Stimulated activated effector memory CD8-positive, alpha-beta T cell treated with anti-CD3 and anti-CD28 coated beads, Interleukin-12 subunit alpha, Interleukin-12 subunit beta, amount 100 ng/mL, for 72 hours (primary cell): ENCODE measurements around the gene CST5.
"Not testable (repeated sequence)": the region's sequence is repeated elsewhere in the genome, so short reads cannot be mapped to it uniquely, and the experiment has no call there.

ENCODE experiments used
- ATAC-seq: fragments of 150-1000 bp; cut with Tn5 transposase; 2 replicates; pipeline ENCODE4 v1.10.0; 2021
- DNase-seq, 2 donors: peaks; one replicate each; pipeline ENCODE4 v3.0.0; 2021 to 2022; ENCODE audit warnings: low spot score in 2 of 2
- H3K27ac Mint-ChIP-seq: one replicate; pipeline ENCODE4 v1.8.0; 2022; ENCODE audit warnings: mild to moderate bottlenecking, mixed read lengths
- H3K36me3 Mint-ChIP-seq: one replicate; pipeline ENCODE4 v1.8.0; 2022; ENCODE audit warnings: mild to moderate bottlenecking, mixed read lengths
- H3K4me1 Mint-ChIP-seq: one replicate; pipeline ENCODE4 v1.8.0; 2022; ENCODE audit warnings: mixed read lengths
- H3K4me3 Mint-ChIP-seq: one replicate; pipeline ENCODE4 v1.8.0; 2022; ENCODE audit warnings: mild to moderate bottlenecking, mixed read lengths
- H3K9me3 Mint-ChIP-seq: one replicate; pipeline ENCODE4 v1.8.0; 2022; ENCODE audit warnings: mixed read lengths

CST5 gene

DNA sequence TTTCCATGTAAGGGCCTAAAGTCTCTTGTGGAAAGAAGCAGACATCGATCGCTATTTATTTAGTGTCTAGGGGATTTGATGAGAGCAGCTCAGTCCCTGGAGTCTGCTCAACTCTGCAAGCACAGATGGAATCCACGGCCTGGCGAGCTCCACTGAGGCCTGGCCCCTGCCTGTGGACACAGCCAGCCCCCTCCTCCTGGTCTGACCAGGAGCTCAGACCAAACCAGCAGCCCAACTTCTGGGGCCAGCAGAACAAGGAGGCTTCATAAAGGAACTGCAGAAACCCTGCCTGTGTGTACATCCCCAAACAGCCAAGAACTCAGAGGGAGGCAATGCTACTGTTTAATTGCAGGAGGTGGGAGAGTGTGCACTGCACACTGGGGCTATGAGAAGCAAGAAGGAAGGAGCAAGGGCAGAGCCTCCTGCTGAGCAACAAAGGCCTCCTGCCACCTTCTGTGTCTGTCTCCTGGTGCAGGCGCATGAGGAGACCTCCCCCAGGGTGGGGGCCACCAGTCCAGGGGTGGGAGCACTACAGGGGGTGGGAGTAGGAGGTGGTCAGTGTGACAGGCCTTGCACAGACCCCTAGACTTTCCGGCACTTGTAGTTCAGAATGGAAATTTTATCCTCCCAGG is 3.8 kb downstream of the CST5 start:
- DNase-seq (no peak), ATAC-seq (no peak)
- Mint-ChIP-seq H3K36me3 (no peaks in the 10 kb centered on the region), H3K27ac (no peak overlapping the region), H3K9me3 (no peaks in the 10 kb centered on the region), H3K4me1 (no peaks in the 10 kb centered on the region), H3K4me3 (no peak overlapping the region)

DNA sequence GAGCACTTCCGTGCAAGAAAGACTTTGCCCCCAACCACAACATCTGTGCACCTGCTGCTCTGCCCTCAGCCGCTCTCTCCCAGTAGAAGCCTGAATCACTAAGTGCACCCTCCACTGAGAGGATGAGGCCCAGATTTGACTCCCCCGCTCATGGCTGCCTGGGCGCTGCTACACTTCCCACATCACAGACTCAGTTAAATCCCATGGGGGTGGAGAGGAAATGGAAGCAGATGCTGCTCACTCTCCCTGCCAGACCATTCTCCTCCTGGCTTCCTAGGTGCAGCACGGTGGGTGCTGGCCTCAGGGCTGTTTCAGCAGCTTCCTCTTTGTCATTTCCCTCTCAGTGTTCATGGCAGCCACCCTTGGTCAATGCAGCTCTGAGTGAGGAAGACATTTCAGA is 4.8 kb downstream of the CST5 start:
- Mint-ChIP-seq H3K36me3 (no peaks in the 10 kb centered on the region), H3K9me3 (no peaks in the 10 kb centered on the region), H3K4me1 (no peaks in the 10 kb centered on the region), H3K4me3 (no peak overlapping the region), H3K27ac (no peak overlapping the region)
- ATAC-seq (no peak), DNase-seq (no peak)

DNA sequence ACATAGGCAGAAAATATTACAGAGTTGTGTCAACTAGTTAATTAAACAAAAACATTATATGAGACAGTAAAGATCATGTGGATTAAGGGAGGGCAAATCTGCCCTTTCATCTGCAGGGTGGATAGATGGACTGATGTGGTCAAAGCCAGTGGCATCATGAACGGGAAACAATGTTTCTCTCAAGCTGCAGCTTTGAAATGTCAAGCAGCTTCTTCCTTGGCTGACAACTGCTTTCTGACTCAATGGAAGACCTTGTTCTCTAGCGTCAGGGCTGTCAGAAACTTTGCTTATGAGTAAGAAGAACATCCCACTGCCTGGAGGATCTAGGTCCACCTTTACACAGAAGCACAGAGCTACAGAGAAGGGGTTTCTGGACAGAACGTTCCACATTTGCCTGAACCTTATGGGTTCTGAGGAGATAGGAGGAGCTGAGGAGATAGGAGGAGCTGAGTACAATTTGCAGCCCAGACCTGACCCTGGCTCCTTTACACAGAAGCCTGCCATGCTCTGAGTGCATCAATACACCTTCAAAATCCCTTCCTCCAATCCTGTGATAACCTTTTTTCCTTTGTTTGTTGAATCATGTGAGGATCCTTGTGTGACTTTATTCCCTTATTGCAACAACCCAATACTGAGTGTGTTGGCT is 6.1 kb downstream of the CST5 start:
- DNase-seq = no peak
- no peak for ATAC-seq
- H3K9me3 Mint-ChIP-seq = no peaks in the 10 kb centered on the region
- no peaks in the 10 kb centered on the region for H3K36me3 Mint-ChIP-seq
- no peak overlapping the region for H3K27ac Mint-ChIP-seq
- H3K4me3 Mint-ChIP-seq = no peak overlapping the region
- H3K4me1 Mint-ChIP-seq = no peaks in the 10 kb centered on the region

DNA sequence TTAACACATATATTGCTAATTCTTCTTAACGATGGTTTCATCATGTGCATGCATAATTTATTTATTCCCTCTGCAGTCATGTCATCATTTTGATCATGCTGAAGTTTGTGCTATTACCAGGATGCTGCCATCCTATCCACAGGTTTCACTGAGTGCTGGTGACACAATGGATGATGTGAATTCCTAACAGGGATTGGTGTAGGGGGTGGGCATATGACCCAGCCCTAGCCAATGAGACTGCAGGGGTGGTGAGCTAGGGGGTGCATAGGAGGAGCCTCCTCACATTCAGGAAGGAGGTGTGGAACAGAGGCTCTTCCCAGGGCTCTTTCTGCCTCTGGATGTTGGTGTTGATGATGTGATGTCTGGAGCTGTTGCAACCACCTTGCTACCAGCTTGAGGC is 7.5 kb downstream of the CST5 start:
- no peaks in the 10 kb centered on the region for H3K4me1 Mint-ChIP-seq
- H3K9me3 Mint-ChIP-seq = no peaks in the 10 kb centered on the region
- H3K36me3 Mint-ChIP-seq = no peaks in the 10 kb centered on the region
- H3K4me3 Mint-ChIP-seq = no peak overlapping the region
- ATAC-seq = no peak
- no peak for DNase-seq
- H3K27ac Mint-ChIP-seq = no peak overlapping the region

DNA sequence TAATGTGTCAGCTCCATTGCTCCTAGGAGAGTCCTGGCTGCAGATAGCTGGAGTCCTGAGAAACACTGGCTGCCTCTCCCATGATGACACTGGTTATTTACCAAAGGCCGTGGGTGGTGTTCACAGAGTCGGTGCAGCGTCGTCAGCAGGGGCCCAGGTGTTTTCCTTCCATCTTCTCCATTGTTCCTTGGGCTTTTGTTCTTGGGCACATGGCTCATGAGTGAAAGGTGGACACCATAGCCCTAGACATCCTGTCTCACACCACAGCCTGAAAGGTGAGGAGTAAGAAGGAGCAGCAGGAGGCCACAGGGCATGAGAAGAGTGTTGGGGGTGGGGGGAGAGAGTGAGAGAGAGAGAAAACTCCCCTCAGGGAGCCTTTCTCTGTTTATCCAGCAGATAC is 9.1 kb downstream of the CST5 start:
- Mint-ChIP-seq H3K9me3 (no peaks in the 10 kb centered on the region), H3K36me3 (no peaks in the 10 kb centered on the region), H3K4me1 (no peaks in the 10 kb centered on the region), H3K4me3 (no peak overlapping the region), H3K27ac (no peak overlapping the region)
- DNase-seq = no peak
- no peak for ATAC-seq

DNA sequence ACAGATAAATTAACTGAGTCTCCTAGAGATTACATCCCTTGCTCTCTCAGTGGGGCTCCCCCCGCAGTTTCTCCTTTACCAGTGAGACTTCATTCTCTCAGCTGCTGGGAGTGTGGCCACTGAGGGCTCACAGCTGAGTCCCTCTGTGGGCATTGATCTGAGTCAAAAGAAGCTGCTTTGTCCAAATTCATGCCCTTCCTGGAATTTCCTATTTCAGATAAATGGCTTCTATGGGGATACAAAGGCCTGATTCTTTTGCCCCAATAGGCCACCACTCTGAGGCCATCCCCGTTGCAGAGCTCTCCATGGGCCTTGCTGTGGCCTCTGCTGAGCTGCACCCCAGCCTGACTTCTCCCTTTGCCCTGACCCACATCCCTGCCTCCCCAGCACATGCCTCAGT is 10.0 kb downstream of the CST5 start:
- Mint-ChIP-seq H3K4me1 (no peaks in the 10 kb centered on the region), H3K4me3 (no peak overlapping the region), H3K9me3 (no peaks in the 10 kb centered on the region), H3K36me3 (no peaks in the 10 kb centered on the region), H3K27ac (no peak overlapping the region)
- ATAC-seq = no peak
- no peak for DNase-seq

DNA sequence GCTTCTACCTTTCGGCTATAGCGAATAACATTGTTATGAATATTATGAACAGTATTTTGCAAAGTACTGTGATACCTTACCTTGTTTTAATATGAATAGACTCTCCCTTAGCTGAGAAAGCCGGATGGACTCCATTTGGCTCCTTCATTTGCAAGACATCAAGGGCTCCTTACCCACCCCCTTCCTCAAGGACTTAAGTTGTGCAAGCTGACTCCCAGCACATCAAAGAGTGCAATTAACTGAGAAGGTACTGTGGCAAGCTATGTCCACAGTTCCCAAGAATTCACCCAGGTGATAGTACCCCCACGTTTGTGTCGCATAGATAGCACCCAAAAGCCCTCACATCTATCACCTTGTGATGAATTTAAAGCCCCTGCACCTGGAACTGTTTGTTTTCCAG is 11.2 kb downstream of the CST5 start:
- no peak overlapping the region for H3K27ac Mint-ChIP-seq
- H3K9me3 Mint-ChIP-seq = no peaks in the 10 kb centered on the region
- H3K4me1 Mint-ChIP-seq = no peaks in the 10 kb centered on the region
- H3K4me3 Mint-ChIP-seq = no peak overlapping the region
- no peaks in the 10 kb centered on the region for H3K36me3 Mint-ChIP-seq
- no peak for ATAC-seq
- no peak for DNase-seq

DNA sequence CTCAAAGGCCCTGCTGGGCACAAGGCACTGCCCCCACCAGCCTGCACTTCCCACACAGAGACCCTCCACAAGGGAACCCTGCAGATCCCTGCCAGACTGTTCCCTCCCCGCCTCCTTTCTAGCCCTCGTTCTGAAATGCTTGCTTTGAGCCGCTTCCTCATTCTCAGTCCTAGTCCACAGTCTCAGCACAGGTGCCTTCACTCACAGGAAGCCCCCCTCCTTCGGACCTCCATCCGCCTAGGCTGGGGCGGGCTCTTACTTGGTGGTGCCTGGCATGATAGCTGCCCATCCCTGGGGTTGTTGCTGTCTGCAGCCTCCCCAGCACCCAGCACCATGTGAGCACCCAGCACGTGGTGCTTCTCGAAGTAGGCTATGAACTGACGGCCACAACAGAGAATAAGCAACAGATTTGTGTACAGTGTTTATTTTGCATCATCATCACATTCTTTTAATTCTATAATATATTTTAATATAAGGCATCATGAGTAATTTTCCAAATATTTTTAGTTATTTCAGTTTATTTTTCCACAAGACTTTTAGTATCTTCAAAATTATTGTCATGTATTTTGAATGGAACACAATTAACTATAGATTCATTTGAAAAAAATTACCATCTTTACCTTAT is 12.3 kb downstream of the CST5 start:
- no peaks in the 10 kb centered on the region for H3K9me3 Mint-ChIP-seq
- no peak overlapping the region for H3K27ac Mint-ChIP-seq
- no peaks in the 10 kb centered on the region for H3K36me3 Mint-ChIP-seq
- H3K4me1 Mint-ChIP-seq = no peaks in the 10 kb centered on the region
- H3K4me3 Mint-ChIP-seq = no peak overlapping the region
- DNase-seq (no peak), ATAC-seq (no peak)

DNA sequence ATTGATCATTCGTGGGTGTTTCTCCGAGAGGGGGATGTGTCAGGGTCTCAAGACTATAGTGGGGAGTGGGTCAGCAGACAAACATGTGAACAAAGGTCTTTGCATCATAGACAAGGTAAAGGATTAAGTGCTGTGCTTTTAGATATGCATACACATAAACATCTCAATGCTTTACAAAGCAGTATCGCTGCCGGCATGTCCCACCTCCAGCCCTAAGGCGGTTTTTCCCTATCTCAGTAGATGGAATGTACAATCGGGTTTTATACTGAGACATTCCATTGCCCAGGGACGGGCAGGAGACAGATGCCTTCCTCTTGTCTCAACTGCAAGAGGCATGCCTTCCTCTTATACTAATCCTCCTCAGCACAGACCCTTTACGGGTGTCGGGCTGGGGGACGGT is 18.8 kb downstream of the CST5 start:
- H3K4me3 Mint-ChIP-seq = not testable (repeated sequence)

DNA sequence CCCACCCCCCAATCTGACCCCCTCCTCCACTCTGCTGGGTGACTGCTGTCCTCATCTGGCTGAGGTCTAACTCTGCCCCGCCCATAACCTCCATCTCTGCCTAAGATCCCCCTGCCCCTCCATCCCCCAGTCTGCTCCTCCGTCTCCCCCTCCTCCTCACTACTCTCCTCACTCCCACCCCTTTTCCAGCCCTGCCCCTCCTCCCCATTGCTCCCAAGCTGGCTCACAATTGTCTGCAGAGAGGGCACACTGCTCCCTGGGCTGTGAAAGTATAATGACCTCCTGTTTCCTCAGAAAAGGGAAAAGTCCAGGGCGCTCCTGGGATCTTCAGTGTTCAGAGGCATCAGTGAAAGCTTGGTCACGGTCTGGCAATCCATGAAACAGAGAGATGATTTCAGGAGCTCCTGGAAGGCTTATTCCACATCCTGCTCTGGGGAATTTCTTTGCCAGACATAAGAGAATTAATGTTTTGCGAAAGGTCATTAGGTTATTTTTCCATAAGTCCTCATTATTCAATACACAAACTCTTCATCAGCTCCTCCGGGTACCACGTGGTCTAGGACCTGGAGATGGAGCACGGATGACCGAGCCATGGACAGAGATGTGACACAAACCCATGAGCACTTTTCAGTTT is 21.5 kb downstream of the CST5 start:
- H3K9me3 Mint-ChIP-seq = no peaks in the 10 kb centered on the region
- no peaks in the 10 kb centered on the region for H3K36me3 Mint-ChIP-seq
- DNase-seq (no peak), ATAC-seq (no peak)
- no peaks in the 10 kb centered on the region for H3K4me1 Mint-ChIP-seq
- no peak overlapping the region for H3K27ac Mint-ChIP-seq
- no peak overlapping the region for H3K4me3 Mint-ChIP-seq

More for the DNA sequence above, 18.8 kb downstream of the CST5 start:
- ATAC-seq, H3K4me1 Mint-ChIP-seq, H3K9me3 Mint-ChIP-seq, DNase-seq, H3K36me3 Mint-ChIP-seq, H3K27ac Mint-ChIP-seq: not testable (repeated sequence)

DNA sequence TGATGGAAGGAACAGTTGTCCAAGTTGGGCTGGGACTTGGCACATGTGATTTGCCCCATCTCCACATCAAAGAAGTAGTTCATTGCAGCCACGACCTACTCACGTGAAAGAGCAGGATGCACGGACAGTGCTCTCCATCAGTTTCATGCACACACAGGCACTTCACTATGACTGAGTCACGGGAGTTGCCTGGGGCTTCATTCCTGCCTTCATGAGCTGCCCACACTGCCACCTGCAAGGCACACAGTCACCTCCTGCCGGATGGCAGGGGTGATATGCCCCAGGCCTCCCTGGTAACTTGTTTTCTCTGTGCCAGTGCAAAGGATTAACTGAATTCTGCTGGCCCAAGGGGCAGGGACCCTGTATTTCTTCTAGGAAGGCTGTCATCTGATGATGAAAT is 22.8 kb downstream of the CST5 start:
- Mint-ChIP-seq H3K4me3 (no peak overlapping the region), H3K36me3 (no peaks in the 10 kb centered on the region), H3K4me1 (no peaks in the 10 kb centered on the region), H3K9me3 (no peaks in the 10 kb centered on the region), H3K27ac (no peak overlapping the region)
- ATAC-seq (no peak), DNase-seq (no peak)

DNA sequence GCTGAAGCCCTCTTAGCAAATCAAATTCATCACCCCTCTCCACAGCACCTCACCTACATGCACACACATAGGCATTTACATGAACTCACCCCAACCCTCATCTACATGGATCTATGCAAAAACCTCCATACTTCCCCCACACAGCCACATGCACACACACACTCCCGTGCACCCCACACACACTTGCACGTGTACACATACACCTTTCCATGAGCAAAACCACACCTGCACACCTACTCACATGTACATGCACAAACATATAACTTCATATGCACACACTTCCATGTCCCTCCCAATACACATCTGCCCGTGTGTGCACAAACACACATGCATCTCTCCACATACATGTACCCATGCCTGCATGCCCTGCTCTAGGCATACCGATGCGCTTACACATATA is 23.3 kb downstream of the CST5 start:
- ATAC-seq = no peak
- H3K9me3 Mint-ChIP-seq = no peaks in the 10 kb centered on the region
- H3K4me3 Mint-ChIP-seq = no peak overlapping the region
- no peaks in the 10 kb centered on the region for H3K4me1 Mint-ChIP-seq
- DNase-seq = no peak
- H3K36me3 Mint-ChIP-seq = no peaks in the 10 kb centered on the region
- H3K27ac Mint-ChIP-seq = no peak overlapping the region

DNA sequence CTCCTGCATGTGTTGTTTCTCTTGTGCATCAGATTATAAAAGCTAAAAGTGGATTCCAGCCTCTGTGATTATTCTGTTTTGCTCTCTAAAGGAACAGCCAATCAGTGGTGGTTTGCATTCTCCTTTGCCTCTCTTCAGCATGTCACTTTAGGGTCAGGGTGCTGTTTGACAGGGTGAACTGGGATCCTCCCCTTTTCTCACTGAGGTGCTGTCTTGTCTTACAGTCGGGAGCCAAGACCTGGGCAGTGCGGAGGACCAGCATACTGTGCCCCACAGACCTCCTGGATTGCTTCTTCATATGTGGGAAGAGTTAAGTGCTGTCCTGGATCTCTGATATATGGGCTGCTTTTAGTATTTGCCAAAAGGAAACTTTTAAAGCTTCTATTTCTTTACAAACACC is 37.9 kb downstream of the CST5 start:
- no peaks in the 10 kb centered on the region for H3K4me1 Mint-ChIP-seq
- ATAC-seq (no peak), DNase-seq (no peak)
- H3K4me3 Mint-ChIP-seq = no peak overlapping the region
- no peaks in the 10 kb centered on the region for H3K36me3 Mint-ChIP-seq
- no peaks in the 10 kb centered on the region for H3K9me3 Mint-ChIP-seq
- H3K27ac Mint-ChIP-seq = no peak overlapping the region

DNA sequence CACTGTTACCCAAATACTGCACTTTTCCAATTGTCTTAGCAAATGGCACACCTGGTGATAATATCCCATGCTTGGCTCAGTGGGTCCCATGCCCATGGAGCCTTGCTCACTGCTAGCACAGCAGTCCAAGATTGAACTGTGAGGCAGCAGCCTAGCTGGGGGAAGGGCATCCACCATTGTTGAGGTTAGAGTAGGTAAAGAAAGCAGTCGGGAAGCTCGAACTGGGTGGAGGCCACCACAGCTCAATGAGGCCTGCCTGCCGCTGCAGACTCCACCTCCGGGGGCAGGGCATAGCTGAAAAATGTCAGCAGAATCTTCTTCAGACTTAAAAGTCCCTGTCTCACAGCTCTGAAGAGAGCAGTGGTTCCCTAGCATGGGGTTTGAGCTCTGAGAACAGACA is 43.8 kb downstream of the CST5 start:
- ATAC-seq (no peak), DNase-seq (no peak)
- Mint-ChIP-seq H3K36me3 (no peaks in the 10 kb centered on the region), H3K27ac (no peak overlapping the region), H3K9me3 (no peaks in the 10 kb centered on the region), H3K4me1 (no peaks in the 10 kb centered on the region), H3K4me3 (no peak overlapping the region)

DNA sequence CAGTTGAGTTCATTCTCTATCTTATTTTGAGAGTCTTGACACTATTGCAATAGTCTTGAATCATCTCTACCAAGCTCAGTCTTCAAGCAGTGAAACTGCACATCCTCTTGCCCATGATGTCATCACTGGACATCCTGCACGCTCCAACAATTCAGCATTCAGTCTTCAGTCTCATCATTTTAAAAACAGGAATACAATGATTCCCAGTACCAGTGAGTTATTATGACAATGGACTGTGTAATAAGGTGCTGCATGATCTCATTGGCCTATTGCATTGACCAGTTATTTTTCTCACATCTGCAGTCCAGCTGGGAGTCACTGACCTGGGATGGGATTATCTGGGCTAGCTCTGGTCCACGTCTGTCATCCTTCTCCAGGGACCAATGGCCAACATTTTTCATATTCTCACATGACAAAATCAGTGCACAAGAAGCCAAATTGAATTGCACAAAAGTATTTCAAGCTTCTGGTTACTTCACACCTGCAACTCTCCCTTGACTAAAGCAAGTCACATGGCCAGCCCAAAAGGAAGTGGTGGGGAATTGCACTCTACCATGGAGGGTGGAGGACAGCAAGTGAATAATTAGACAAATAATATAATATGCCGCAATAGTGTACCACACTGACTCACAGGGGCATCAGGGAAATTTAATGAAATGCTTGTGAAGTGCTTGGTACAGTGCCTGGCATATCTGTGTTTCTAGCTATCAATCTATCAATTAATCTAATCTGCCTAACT is 46.6 kb downstream of the CST5 start:
- ATAC-seq (no peak), DNase-seq (no peak)
- no peaks in the 10 kb centered on the region for H3K4me1 Mint-ChIP-seq
- H3K4me3 Mint-ChIP-seq = no peak overlapping the region
- H3K27ac Mint-ChIP-seq = no peak overlapping the region
- H3K36me3 Mint-ChIP-seq = no peaks in the 10 kb centered on the region
- H3K9me3 Mint-ChIP-seq = no peaks in the 10 kb centered on the region
